ENCODE results near the gene PDE10A.

The PDE10A gene

GRCh38 chr6:165390475-165390874, 272.6 kb downstream of the PDE10A start:
- DNase-seq (ENCODE audit: low read depth in 2 of 2) = no peak

DNA sequence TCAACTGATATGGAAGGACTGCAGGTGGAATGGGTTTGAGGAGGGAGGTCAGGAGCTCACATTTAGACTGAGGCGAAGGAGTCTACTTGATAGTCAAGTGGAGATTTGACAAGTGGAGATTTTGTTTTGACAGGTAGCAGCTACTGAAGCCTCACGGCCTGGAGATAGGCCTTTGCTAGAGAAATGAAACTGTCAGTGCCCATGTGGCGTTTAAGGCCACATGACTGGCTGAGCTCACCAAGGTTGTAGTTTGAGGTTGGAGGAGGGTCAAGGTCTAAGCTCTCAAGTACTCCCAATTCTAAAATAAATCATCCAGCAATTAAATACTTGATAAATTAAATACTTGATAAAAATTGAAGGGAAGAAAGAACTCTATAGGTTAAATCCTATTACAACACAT, 273.5 kb downstream of the PDE10A start:
- DNase-seq (ENCODE audit: low read depth in 2 of 2) = no peak

DNA sequence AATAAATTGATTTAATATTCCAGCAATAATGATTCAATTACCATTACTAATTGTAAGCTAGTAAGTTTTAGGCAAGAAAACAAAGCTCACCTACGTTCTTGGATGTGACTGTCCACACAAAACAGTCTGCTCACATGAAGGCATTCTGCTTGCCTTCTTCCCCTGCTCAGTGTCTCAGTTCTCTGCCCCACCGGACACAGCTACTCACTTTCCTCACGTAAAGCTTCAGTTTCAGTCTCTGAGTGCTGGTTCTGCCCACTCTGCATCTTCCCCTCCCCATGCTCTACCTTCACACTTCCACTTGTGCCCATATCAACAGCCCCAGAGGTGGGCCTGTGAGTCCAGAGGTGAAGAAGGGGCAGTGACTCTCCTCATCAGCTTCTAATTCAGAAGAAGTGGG, 279.7 kb downstream of the PDE10A start:
- no peak for DNase-seq (ENCODE audit: low read depth in 2 of 2)

GRCh38 chr6:165376100-165376499, 286.9 kb downstream of the PDE10A start:
- DNase-seq (ENCODE audit: low read depth in 2 of 2) = no peak

- DNase-seq (ENCODE audit: low read depth in 2 of 2) = no peak
Observed at GRCh38 chr6:165365371-165365770, 297.7 kb downstream of the PDE10A start.

DNA sequence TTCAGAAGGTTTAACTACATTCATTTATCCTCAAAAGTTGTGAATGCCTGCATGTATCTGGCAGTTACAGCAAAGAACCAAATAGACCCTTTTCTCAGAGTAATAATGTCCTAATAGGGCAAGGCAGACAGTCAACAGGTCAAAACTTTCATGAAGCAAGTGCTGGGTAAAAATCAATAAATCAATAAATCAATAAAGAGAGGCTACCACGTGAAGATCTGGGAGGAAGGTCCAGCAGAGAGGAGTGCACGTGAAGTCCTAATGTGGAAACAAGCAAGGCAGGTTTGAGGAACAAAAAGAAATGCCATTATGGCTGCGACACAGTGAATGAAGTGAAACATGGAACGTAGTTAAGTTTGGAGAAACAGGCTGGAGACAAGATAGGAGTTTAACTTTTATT, 317.3 kb downstream of the PDE10A start:
- no peak for DNase-seq (ENCODE audit: low read depth in 2 of 2)

DNA sequence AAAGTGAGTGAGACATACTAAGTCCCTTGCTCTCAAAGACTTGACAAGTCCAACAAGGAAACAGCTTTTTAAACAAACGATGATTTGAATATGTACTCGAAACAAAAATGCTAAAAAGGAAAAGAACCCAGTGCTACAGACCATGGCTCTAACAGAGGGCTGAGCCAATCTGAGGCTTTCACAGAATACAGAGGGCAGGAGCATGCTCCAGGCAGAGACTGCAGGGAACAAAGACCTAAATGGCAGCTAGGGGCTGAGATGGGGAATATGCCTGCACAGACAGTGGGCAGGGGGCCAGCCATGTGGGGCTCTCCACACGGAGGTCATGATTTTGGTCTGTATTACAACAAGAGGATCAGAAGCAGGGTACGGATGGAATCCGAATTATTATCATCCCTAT, 322.5 kb downstream of the PDE10A start:
- no peak for DNase-seq (ENCODE audit: low read depth in 2 of 2)

- DNase-seq (ENCODE audit: low read depth in 2 of 2) = no peak
Observed at GRCh38 chr6:165325609-165326008, 337.4 kb downstream of the PDE10A start.

GRCh38 chr6:165321555-165322145, 341.4 kb downstream of the PDE10A start:
- no peak for DNase-seq (ENCODE audit: low read depth in 2 of 2)

DNA sequence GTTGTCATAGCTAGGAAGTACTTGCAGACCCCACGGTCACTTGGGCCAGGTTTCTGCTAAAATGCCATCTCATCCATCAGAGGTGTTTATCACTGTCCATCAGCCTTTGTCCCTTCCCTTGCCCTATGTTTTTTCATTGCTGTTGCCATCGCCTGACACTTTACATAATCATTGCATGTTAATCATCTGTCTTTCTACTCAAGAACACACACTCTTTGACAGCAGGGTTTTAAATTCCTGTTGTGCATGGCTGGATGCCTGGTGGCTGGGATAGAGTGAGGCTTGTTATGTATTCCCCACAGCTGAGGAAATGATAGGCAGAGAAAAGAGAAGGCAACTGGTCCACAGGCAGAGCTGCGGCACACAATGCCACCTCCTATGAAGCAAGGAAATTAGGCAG, 341.9 kb downstream of the PDE10A start:
- DNase-seq (ENCODE audit: low read depth in 2 of 2) = no peak

DNA sequence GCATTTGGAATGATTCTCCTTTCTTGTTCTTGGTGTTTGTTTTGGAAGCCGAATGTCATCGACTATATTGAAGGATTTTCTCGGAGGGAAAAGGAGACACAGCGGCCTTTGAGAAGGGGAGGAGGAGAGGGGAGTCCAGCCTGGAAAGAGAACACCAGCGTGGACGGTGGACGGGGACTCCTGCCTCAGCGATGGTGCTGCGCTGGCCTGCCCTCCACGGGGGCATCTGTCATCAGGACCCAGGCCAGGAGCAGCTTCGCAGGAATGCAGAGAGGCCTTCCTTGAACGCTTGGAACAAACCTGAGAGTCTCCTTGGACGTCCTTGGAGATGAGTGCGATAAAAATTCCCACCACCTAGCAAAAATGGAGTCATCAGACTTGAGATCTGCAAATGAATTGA, 345.3 kb downstream of the PDE10A start:
- no peak for DNase-seq (ENCODE audit: low read depth in 2 of 2)

GRCh38 chr6:165308926-165309731, 353.9 kb downstream of the PDE10A start, which contains the start of gene C6orf118:
TSS of gene C6orf118 (minus strand) at chr6:165309605. CDS start at chr6:165309586, 19 bp downstream.
- no peak for DNase-seq (ENCODE audit: low read depth in 2 of 2)

- no peak for DNase-seq (ENCODE audit: low read depth in 2 of 2)
Observed at GRCh38 chr6:165306955-165307354, 356.1 kb downstream of the PDE10A start.

DNA sequence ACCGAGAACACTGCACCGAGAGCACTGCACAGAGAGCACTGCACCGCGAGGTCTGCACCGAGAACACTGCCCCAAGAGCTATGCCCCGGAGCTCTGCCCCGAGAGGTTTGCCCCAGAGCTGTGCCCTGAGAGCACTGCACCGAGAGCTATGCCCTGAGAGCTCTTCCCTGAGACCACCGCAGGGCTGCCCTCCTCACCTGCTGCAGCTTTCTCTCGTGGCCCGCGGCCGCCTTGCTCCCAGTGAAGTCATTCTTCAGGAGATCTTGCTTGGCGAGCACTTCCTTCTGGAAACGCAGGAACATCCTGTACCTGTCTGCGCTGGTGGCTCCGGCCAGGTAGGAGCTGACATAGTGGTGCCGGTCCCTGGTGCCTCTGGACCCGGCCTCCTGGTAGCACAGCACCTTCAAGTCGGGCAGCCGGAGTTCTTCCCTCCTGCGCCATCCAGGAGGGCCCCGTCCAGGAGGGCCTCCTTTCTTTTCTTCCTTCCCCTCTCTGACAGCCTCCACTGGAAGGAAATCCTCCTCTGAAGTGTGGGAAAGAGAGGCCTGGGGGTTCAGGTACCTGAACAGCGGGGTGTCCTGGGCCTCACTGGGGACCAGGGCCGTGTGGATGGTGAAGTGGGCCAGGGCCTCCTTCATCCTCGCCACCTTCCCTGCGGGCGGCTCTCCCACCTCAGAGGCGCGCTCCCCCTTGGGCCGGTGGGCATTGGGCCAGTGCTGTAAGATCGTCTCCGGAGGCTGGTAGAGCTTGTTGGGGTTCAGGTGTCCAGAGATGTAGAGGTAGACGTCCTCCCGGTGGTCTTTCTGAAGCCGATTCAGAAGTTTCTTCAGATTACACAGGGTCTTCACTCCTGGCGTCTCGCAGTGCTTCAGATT, 361.4 kb downstream of the PDE10A start:
- no peak for DNase-seq (ENCODE audit: low read depth in 2 of 2)

DNA sequence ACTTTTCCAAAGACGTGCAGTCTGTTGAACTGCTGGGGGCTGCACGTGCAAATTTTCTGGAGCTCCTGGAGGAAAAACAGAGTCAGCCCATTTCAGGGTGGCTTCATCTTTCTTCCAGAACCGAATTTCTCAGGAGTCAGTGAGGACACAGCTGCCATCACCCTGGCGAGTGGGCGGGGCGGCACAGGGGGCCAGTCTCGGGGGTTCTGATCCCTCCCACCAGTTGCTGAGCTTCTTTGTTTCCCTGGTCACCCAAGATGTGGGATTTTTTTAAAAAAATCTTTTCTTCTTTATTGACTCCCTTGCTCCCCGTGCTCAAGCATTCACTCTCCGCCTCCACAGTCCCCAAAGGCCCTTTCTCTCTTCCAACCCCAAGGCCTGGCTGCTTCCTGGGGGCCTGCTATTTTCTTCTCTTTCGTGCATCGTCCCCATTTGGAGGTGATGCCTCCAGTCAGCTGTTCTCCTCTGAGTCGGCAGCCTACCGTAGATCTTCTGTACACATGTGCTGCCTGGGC, 362.6 kb downstream of the PDE10A start:
- DNase-seq (ENCODE audit: low read depth in 2 of 2) = no peak

- no peak for DNase-seq (ENCODE audit: low read depth in 2 of 2)
Observed at GRCh38 chr6:165298875-165299274, 364.2 kb downstream of the PDE10A start.

DNA sequence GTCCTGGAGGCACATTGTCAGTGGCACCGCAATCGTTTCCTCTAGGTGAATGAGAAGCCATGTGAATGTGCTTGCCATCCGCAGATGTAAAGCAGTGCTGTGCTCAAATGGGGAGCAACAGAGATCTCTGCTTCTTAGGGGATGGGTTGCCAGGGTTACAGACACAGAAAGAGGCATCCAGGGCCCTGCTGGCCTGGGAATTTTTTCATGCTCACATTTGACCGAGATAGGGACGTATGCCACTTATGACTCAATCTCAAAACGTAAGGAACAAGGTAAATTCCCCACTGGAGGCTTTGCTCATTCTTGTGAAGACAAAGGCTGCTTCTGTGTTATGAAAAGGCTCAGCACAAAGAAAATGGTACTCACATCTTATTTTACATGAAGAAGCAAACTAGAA, 364.6 kb downstream of the PDE10A start:
- no peak for DNase-seq (ENCODE audit: low read depth in 2 of 2)

DNA sequence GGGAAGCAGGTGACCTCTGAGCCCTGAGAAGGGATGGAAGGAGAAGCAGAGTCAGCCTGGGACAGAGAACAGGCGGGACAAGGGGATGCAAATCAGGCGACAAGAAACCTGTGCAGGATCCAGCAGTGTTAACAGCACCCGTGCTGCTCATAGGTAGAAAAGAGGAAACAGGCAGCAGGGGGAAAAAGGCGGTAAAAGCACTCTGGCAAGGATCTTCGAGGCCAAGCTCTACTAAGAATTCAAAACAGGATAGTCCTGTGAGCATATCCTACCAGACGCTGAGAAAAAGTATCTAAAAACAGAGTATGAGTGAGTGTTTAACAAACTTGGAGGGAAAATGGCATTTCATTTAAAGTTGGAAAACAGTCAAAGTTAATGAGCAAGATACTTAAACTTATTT, 370.4 kb downstream of the PDE10A start:
- no peak for DNase-seq (ENCODE audit: low read depth in 2 of 2)
